ENCODE data around the gene CHRNA1.

Gene CHRNA1

GRCh38 chr2:174781298-174781697 is 17.0 kb upstream of the CHRNA1 start:
- no peak for DNase-seq

GRCh38 chr2:174780856-174781255 is 16.6 kb upstream of the CHRNA1 start:
- DNase-seq = no peak

DNA sequence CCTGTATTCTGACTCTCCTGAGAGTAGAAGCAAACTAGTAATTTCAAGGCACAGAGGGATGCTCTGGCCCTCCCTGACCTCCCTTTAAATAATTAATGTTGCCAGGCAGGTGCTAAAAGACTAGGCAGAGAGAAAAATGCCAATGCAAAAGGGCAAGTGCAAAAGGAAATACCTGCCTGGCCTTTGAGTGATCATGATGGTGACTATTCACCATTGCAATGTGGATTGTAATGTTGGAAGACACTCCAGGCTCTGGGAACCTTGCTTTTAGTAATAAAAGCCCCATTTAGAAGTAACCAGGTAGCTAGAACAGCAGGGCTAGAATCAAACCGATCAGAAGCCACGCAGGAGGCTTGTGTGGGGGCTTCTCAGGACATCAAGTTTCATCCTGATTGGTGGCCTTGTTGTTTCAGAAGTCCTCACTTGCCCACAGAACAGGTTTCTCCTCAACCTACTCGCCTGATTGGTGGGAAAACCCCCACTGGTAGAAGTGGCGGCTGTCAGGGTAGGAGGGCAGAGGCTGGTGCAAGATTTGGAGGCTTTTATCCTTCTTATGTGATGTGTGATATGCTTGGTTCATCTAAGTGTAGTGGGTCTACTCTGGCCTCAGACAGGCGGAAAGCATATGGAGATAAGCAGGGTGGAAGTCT is 16.0 kb upstream of the CHRNA1 start:
- DNase-seq = no peak

DNA sequence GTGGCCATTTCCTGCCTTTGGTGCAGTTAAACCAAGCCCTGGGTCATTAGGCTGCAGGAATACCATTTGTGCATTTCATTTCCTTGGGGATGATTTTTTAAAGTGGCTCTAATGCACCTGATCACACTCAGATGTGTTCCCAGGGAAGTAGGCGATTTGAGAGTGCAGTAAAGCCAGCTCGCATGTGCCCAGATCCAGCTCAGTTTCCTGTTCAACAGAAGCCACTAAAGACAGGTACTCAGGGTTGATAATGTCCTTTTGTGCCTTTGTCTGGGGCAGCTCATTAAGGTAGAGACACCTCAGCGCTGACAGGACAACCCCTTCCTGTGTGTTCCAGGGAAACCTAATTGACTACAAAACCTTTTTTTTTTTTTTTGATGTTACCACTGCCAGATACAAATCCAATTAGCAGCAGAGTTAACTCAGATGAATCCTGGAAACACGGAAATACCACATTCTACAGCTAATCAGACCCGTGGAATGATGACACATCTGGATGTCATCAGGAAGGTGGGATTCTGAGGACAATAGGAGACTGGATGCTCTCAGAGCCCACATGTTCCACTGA is 15.2 kb upstream of the CHRNA1 start:
- DNase-seq = peak; percentile 69

DNA sequence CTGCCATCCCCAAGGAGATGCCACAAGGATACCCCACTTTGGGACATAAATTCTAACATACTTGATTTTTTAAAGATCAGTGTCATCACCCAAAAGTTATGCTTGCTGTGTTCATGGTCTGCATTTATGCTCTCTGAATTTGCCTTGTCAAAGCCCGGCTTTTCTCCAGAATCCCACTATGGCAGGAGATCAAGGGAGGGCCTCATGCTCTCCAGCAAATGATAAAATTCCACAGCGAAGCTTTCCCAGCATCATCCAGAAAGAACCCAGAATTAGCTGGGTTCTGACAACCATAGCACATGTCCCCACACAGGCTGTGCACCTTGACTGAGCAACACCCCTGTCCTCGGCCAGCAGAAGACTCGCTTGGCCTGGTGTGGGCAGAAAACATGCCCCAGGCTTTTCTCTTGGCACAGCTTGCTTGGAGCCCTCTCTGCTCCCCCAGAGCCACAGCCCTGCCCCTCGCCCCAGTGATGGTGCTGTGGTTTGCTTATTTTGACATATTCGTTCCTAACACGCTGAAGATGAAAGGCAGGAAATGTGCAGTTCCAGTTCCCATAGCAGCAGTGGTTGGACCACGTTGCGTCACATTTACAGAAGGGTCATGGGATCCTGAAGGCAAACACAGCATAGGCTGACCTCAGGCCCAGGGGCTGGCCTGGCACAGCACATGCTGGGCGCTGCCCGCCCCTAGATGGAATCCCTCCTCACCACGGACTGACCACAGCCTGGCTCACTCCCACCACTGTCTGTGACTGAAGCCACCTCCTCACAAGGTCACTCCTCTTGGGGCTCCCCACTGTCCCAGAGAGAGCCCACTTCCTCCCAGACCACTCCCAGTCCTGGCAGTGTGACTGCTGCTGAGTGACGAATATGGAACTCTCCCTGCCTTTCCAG is 14.1 kb upstream of the CHRNA1 start:
- no peak for DNase-seq

GRCh38 chr2:174777347-174778084 is 13.2 kb upstream of the CHRNA1 start:
- peak; percentile 29 for DNase-seq

GRCh38 chr2:174776675-174777074 is 12.4 kb upstream of the CHRNA1 start:
- DNase-seq = no peak

- peak; percentile 25 for DNase-seq
Observed at GRCh38 chr2:174776223-174776622, 12.0 kb upstream of the CHRNA1 start.

GRCh38 chr2:174775571-174775980 is 11.3 kb upstream of the CHRNA1 start:
- DNase-seq = no peak

- DNase-seq = peak; percentile 14
Observed at GRCh38 chr2:174774886-174775285, 10.6 kb upstream of the CHRNA1 start.

DNA sequence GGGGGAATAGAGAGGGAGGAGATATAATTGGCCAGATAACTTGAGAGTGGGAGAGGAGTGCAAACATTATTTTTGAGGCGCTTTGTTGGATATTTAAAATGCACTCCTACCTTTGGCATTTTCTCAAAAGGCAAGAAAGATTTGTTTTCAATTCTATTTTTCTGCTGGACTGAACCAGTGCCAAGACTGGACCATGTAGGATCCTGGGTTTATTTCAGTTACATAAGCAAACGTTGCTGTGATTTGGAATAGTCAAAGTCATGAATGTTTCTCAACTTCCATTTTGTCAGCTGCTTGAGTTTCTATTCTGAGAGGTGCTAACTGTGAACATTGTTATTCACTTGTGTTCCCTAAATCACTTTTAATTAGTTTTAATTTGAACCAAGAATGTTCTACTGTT is 8.9 kb upstream of the CHRNA1 start:
- DNase-seq = no peak

DNA sequence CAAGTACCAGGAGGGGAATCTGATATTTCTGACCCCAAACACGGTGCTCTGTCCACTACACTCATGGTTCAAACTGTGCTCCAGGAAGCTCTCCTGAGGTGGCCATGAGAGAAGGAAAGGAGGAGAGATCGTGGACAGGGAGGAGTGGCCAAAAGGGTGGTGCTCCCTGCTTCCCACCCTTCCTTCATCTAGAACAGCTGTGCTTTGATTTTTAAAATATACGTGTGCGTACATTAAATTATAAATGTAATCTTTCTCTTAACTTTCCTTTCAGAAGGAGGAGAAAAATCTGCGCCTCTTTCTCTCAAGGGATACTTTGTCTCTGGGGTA is 8.2 kb upstream of the CHRNA1 start:
- DNase-seq = no peak

- DNase-seq = peak; percentile 94
Observed at GRCh38 chr2:174771631-174772471, 7.6 kb upstream of the CHRNA1 start.

- peak; percentile 39 for DNase-seq
Observed at GRCh38 chr2:174771136-174771535, 6.9 kb upstream of the CHRNA1 start.

- peak; percentile 90 for DNase-seq
Observed at GRCh38 chr2:174768557-174768956, 4.3 kb upstream of the CHRNA1 start.

- no peak for DNase-seq
Observed at GRCh38 chr2:174766271-174766670, 2.0 kb upstream of the CHRNA1 start.

DNA sequence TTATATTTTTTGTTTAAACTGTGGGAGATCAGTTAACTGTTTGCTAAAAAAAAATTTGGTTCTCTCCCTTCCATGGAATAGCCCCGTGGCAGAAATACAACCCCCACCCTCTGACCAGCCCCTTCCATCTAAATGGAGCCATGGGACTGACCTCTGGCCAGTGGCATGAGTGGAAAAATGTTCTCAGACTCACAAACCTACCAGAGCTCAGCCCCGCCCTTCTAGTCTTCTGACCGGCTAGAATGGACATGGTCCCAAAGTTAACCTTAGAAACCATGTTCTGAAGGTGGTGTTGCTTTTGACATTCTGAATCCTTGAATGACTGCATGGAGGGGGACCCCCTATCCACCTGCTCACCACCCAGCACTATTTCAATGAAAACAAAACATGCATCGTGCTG is 1.3 kb upstream of the CHRNA1 start:
- DNase-seq = no peak

DNA sequence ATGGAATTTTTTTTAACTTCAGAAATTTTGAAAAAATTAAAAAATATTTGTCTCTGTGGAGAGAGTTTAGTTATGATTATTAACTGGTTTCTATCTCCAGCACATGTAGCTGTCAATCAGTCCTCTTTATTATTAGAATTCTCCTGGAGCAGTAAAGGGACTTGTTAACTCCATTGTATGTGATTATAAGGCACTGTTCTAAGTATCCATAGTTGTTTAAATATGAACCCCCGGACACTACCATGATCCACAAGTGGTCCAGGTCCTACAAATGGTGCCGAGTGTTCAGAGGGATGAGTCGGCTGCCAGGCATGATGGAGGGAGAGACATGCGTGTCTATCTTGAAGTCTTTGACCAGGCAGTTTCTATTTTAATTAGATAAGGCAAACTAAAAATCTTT is 492 bp downstream of the CHRNA1 start:
- peak; percentile 62 for DNase-seq

DNA sequence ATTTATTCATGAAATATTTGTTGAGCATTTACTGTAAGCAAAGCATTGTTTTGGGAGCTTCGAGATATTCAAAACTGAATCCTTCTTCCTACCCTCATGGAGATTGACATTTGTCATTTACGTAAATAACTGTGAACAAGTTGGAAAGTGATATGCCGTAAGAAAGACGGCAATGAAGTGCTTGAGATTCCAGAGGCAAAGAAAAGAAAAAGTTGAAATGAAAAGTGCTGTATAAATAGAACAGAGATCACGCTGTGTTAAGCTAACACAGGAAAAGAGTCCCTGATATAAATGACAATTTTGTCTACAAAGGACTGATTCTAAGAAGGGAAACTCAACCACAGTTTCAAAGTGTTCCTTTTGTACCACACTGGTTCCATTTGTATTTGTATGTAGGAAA is 1.8 kb downstream of the CHRNA1 start:
- no peak for DNase-seq

GRCh38 chr2:174761837-174762236 is 2.4 kb downstream of the CHRNA1 start:
- peak; percentile 87 for DNase-seq

DNA sequence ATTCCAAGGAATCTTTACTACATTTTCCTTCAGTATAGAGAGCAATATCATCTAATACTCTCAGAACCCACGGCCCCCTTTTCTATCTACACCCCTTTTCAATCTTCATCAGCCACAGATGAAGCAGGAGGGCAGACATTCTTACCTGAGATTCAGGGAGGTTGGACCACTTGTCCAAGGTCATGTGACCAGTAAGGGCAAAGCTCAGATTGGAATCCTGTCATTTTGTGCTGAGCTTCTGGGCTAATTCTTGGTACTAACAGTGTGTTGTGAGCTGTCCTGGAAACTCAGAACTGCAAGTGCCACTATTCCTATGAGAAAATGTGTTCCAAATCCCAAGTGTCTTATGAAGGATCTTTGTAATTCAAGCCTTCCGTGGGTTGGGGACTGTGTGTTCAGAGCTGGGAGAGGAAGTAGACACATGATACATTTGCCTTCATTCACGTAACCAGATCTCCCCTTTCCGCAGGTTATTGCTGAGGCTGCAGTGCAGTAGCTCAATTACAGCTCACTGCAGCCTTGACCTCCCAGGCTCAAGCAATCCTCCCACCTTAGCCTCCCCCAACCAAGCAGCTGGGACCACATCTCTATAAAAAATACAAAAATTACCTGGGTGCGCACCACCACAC is 3.3 kb downstream of the CHRNA1 start:
- DNase-seq = peak; percentile 42

All from NCI-H82 (cell line).